Measurements from ENCODE around the gene RELN.

DNA sequence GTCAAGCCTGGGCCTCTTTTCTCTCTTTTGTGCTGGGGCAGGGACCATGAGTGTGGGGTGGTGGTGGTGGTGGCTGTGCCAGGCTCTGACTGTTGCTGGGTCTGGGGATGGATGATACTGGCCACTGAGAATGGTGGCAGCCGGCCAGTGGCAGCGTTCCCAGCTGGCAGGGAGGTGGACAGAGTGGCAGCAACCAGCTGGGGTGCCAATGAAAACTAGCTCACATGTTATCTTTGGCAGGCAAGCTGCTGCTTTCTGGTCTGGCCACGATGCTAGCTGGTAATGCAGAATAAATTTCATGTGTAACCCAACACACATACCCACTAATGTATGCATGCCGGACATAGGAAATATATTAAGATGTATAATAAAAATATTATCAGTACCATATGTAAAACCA is 448.4 kb downstream of the RELN start:
- no peak for TF ChIP-seq POLR2AphosphoS5 (IDR thresholded peaks at IDR 0.05)
- TF ChIP-seq, protein P1, sequence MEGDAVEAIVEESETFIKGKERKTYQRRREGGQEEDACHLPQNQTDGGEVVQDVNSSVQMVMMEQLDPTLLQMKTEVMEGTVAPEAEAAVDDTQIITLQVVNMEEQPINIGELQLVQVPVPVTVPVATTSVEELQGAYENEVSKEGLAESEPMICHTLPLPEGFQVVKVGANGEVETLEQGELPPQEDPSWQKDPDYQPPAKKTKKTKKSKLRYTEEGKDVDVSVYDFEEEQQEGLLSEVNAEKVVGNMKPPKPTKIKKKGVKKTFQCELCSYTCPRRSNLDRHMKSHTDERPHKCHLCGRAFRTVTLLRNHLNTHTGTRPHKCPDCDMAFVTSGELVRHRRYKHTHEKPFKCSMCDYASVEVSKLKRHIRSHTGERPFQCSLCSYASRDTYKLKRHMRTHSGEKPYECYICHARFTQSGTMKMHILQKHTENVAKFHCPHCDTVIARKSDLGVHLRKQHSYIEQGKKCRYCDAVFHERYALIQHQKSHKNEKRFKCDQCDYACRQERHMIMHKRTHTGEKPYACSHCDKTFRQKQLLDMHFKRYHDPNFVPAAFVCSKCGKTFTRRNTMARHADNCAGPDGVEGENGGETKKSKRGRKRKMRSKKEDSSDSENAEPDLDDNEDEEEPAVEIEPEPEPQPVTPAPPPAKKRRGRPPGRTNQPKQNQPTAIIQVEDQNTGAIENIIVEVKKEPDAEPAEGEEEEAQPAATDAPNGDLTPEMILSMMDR (IDR thresholded peaks at IDR 0.05 in 8 of 11, conservative IDR thresholded peaks at IDR 0.05 in 3 of 11): no peak

All from spleen (tissue), 7 donors.